HEK293T (cell line): ENCODE data around the gene CALML3.

Experiments used
- CTCF ChIA-PET: fragments of 350-600 bp; formaldehyde crosslinking; extraction: SDS; loops from one replicate; lab custom pipeline; 2021; ENCODE audit warnings: antibody characterized with exemption, inconsistent platforms; lab: Yijun Ruan, JAX
- POLR2A ChIA-PET: fragments of 350-600 bp; formaldehyde crosslinking; extraction: SDS; loops from one replicate; lab custom pipeline; 2020; ENCODE audit warnings: antibody characterized with exemption, inconsistent platforms; lab: Yijun Ruan, JAX
- DNase-seq: peaks from one replicate; pipeline ENCODE4 v3.0.0; 2012; ENCODE audit warnings: mixed read lengths; ENCODE audit errors: extremely low spot score
- ARNT ChIP-seq: fragments of 450-650 bp; IDR thresholded peaks from 2 replicates; pipeline ENCODE4 v1.6.1; 2017; ENCODE audit warnings: mild to moderate bottlenecking
- BHLHE40 ChIP-seq: fragments of 450-650 bp; IDR thresholded peaks from 2 replicates; pipeline ENCODE4 v1.6.1; 2016; ENCODE audit warnings: mild to moderate bottlenecking, moderate library complexity, borderline replicate concordance
- CTBP1 ChIP-seq: fragments of 450-650 bp; IDR thresholded peaks from 2 replicates; pipeline ENCODE4 v1.6.1; 2016; ENCODE audit warnings: borderline replicate concordance
- ELF4 ChIP-seq: fragments of 450-650 bp; IDR thresholded peaks from 2 replicates; pipeline ENCODE4 v1.6.1; 2017; ENCODE audit warnings: antibody characterized with exemption
- FOXA1 ChIP-seq: fragments of 450-650 bp; IDR thresholded peaks from 2 replicates; pipeline ENCODE4 v1.6.1; 2016; ENCODE audit warnings: mild to moderate bottlenecking
- FOXK2 ChIP-seq: fragments of 450-650 bp; IDR thresholded peaks from 2 replicates; pipeline ENCODE4 v1.6.1; 2016; ENCODE audit warnings: mild to moderate bottlenecking
- FOXM1 ChIP-seq: fragments of 450-650 bp; IDR thresholded peaks from 2 replicates; pipeline ENCODE4 v1.6.1; 2017; ENCODE audit warnings: mild to moderate bottlenecking, borderline replicate concordance
- HDGF ChIP-seq: fragments of 450-650 bp; IDR thresholded peaks from 2 replicates; pipeline ENCODE4 v1.6.1; 2017; ENCODE audit warnings: antibody characterized with exemption, borderline replicate concordance
- L3MBTL2 ChIP-seq: fragments of 450-650 bp; conservative IDR thresholded peaks from 2 replicates; pipeline ENCODE4 v1.6.1; 2016; ENCODE audit warnings: mild to moderate bottlenecking
- LEF1 ChIP-seq: fragments of 450-650 bp; IDR thresholded peaks from 2 replicates; pipeline ENCODE4 v1.6.1; 2017; ENCODE audit warnings: mild to moderate bottlenecking, borderline replicate concordance
- NFRKB ChIP-seq: fragments of 450-650 bp; IDR thresholded peaks from 2 replicates; pipeline ENCODE4 v1.6.1; 2016; ENCODE audit warnings: mild to moderate bottlenecking, moderate library complexity
- SP1 ChIP-seq: fragments of 450-650 bp; IDR thresholded peaks from 2 replicates; pipeline ENCODE4 v1.6.1; 2017
- SUZ12 ChIP-seq: fragments of 450-650 bp; IDR thresholded peaks from 2 replicates; pipeline ENCODE4 v1.6.1; 2016; ENCODE audit warnings: mild to moderate bottlenecking
- TARDBP ChIP-seq: fragments of 450-650 bp; IDR thresholded peaks from 2 replicates; pipeline ENCODE4 v1.6.1; 2016
- ZNF384 ChIP-seq: fragments of 450-650 bp; IDR thresholded peaks from 2 replicates; pipeline ENCODE4 v1.6.1; 2016
- TF ChIP-seq, protein P1 (sequence below): fragments of 450-650 bp; IDR thresholded peaks from 2 replicates; pipeline ENCODE4 v1.6.1; 2016

The CALML3 gene

DNA sequence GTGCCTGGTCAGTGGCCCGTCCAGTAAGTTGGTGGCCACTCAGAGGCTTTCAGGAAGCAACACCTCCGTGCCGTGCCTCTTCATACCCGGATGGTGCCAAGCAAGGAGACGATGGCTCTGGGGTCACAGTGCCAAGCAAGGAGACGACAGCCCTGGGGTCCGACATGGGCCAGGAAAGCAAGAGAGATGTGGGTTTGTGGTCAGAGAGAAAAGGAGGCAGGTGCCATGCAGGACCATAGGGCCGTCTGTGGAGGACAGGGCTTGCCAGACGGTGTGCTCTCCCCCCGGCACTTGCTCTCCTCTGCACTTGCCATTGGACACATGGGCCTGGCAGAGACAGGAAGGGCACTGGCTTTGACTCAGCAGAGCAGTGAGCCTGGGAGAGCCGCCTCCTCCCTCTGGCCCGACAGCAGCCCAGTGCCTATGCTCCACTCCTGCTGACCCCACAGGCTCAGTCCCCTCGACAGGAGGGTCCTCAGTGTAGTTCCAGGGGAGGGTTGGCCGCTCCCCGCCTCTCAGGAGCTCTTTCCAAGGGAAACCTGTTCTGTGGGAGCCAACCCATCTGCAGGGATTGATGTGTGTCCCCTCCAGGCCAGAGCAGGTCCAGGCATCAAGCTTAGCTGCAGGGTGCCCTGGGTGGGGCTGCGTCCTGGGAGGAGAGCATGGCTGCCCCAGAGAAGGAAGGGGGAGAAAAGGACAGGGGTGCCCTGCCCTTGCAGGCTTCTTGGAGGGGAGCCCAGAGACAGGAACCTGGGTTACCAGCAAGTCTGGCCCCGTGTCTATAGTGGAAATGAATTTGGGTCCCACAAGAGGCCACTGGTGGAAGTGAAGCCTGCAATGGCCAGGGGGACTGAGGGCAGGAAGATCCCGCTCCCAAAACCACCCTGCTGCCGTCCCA is 17.8 kb upstream of the CALML3 start:
- no peak for DNase-seq
- ChIA-PET CTCF (interaction anchor here (0.6 kb wide), 1 partner anchor 109 kb away, joined by 4 read pairs; no protein-coding TSS in a partner anchor), POLR2A (no interaction called here)
- no peak for TF ChIP-seq TARDBP
- no peak for TF ChIP-seq NFRKB
- no peak for TF ChIP-seq ZNF384
- TF ChIP-seq FOXM1, result no peak
- no peak for TF ChIP-seq ELF4
- TF ChIP-seq L3MBTL2, result no peak
- no peak for TF ChIP-seq HDGF
- no peak for TF ChIP-seq SP1
- no peak for TF ChIP-seq FOXA1
- no peak for TF ChIP-seq SUZ12
- no peak for TF ChIP-seq LEF1
- TF ChIP-seq BHLHE40, result no peak

DNA sequence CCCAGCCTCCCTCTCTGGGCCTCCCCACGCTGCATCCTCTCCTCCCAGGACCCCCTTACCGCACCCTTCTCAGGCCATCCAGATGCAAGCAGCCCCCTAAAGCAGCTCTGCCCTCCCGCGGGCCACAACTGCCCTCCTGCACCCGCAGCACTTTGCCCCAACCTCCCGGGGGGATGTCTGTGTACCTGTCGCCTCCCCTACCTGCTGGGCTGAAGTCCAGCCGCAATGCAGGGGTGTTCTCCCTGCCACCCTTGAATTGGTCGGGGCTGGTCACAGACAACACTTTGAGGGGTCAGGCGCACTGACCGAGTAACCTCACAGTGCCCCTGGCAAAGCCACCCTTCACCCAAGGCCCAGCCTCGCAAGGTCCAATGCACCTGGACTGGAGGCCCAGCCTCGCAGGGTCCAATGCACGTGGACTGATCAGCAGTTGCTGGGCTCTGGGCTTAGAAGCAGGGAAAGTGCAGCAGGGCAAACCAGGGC is 17.1 kb upstream of the CALML3 start:
- ChIA-PET CTCF (no interaction called here), POLR2A (no interaction called here)
- TF ChIP-seq, protein P1, sequence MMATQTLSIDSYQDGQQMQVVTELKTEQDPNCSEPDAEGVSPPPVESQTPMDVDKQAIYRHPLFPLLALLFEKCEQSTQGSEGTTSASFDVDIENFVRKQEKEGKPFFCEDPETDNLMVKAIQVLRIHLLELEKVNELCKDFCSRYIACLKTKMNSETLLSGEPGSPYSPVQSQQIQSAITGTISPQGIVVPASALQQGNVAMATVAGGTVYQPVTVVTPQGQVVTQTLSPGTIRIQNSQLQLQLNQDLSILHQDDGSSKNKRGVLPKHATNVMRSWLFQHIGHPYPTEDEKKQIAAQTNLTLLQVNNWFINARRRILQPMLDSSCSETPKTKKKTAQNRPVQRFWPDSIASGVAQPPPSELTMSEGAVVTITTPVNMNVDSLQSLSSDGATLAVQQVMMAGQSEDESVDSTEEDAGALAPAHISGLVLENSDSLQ, result no peak
- DNase-seq, result no peak

DNA sequence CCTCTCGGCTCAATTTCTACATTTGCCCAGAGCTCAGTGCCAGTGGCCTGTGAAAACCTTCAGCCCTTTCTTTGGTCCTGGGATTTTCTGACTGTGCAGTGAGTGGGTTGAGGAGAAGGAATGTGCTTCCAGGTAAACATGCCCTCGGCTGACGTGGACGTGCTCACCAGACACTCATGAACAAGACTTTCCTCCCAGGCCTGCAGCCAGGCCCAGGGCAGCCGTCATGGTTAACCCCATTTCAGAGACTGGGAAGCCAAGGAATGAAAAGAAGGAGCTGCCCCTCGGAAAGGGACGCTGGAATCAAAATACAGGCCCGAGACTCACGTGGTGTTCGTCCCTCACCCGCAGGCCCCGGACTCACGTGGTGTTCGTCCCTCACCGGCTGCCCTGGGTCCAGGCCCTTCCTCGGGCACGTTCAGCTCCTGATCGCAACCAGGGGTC is 16.6 kb upstream of the CALML3 start:
- no peak for TF ChIP-seq L3MBTL2
- TF ChIP-seq ARNT, result no peak
- TF ChIP-seq BHLHE40, result no peak
- TF ChIP-seq CTBP1, result no peak
- TF ChIP-seq, protein P1, result no peak
- TF ChIP-seq SUZ12, result no peak
- TF ChIP-seq ELF4, result no peak
- no peak for TF ChIP-seq FOXA1
- no peak for TF ChIP-seq SP1
- no peak for TF ChIP-seq FOXM1
- no peak for TF ChIP-seq LEF1
- TF ChIP-seq TARDBP, result no peak
- ChIA-PET POLR2A (no interaction called here), CTCF (no interaction called here)
- no peak for DNase-seq

DNA sequence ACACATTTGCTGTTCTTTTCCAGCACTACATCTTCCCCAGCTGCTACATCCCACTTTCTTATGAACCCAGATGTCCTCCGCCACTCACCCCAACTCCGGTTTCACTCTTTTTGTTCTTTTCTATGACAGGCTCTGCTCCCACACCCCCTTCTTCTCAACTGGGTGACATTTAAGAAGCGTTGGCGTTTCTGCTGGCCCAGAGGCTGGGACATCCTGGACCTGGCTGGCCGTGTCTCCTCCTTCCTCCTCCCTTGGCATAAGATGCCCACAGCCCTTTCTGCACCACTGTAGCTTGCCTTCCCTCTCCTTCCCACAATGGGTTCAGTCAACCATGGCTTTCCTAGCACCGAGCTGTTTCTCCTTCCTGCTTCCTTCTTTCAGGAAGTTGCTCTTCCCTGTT is 16.0 kb upstream of the CALML3 start:
- POLR2A ChIA-PET, result no interaction called here
- no peak for TF ChIP-seq LEF1
- TF ChIP-seq CTBP1, result no peak
- TF ChIP-seq BHLHE40, result no peak
- TF ChIP-seq SP1, result no peak
- TF ChIP-seq FOXK2, result no peak
- CTCF ChIA-PET, result no interaction called here
- no peak for DNase-seq

DNA sequence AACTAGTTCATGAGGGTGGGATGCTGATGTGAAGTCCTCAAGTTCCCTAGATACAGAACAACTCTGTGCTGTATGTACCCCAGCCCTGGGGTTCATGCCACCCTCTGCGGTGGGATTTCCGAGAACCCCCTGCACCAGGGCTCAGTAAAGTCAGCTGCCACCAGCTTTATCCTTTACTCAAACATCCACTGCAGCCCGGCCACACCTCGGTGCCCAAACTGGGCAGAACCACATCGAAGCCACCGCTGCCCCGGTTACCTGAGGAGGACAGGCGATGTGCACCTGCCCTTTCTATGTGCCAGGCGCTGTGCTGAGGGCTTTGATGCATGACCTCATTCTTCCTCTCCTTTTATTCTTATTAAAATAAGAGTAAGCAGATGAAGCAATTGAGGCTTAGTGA is 15.5 kb upstream of the CALML3 start:
- DNase-seq, result no peak
- ChIA-PET POLR2A (interaction anchor here (1.2 kb wide), 1 partner anchor 8 kb away, joined by 3 read pairs; no protein-coding TSS in a partner anchor), CTCF (no interaction called here)
- TF ChIP-seq L3MBTL2 (no peak), FOXA1 (no peak), FOXM1 (no peak), NFRKB (no peak), ARNT (no peak), BHLHE40 (no peak), SP1 (no peak), FOXK2 (no peak), HDGF (no peak), ELF4 (no peak), SUZ12 (no peak), CTBP1 (no peak), ZNF384 (no peak), LEF1 (no peak), TARDBP (no peak)
- TF ChIP-seq, protein P1, result no peak

DNA sequence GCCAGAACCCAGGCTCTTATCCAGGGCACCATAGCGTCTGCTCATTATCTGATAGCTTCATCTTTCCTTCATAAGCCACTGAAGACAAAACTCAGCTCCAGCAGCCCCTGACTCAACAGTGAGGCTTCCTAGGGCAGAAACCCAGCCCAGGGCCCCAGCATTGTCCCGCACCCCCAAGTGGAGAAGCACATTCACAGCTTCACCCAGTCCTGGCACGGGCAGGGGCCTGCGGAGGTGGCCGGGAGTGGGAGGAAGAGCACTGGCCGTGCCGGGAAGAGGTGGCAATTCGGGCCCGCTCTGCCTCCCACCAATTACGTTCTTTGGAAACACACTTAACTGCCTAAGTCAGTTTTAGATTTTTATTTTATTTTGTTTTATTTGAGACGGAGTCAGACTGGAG is 15.1 kb upstream of the CALML3 start:
- POLR2A ChIA-PET, result interaction anchor here (1.2 kb wide), 1 partner anchor 8 kb away, joined by 3 read pairs; no protein-coding TSS in a partner anchor
- TF ChIP-seq FOXM1 (no peak), ELF4 (no peak), L3MBTL2 (no peak), ZNF384 (no peak)
- CTCF ChIA-PET, result no interaction called here
- no peak for DNase-seq
